Ascending aorta (tissue), 2 donors: ENCODE results near the gene TTR. TPM values are rescaled to one million over a fixed set of nuclear protein-coding genes. Genes with fewer than 3 reads are reported as not detected.

Experiments used
- DNase-seq, 2 donors: peaks; one replicate each; pipeline ENCODE4 v3.0.0-alpha.2; 2019; ENCODE audit warnings: low spot score in 2 of 2
- H3K27ac ChIP-seq, 2 donors: fragments of 200-600 bp; sonication (generic); one replicate each; pipeline ENCODE4 v1.5.1; 2016 to 2017; ENCODE audit warnings: mild to moderate bottlenecking in 1 of 2
- H3K27me3 ChIP-seq: fragments of 200-600 bp; sonication (generic); one replicate; pipeline ENCODE4 v1.5.1; 2017
- H3K36me3 ChIP-seq, 2 donors: fragments of 200-600 bp; sonication (generic); one replicate each; pipeline ENCODE4 v1.5.1; 2016
- H3K4me1 ChIP-seq, 2 donors: fragments of 200-600 bp; sonication (generic); one replicate each; pipeline ENCODE4 v1.5.1; 2016 to 2017; ENCODE audit warnings: mild to moderate bottlenecking in 1 of 2
- H3K4me3 ChIP-seq, 2 donors: fragments of 200-600 bp; sonication (generic); one replicate each; pipeline ENCODE4 v1.5.1; 2016 to 2017; ENCODE audit warnings: mild to moderate bottlenecking in 1 of 2
- H3K9me3 ChIP-seq, 2 donors: fragments of 200-600 bp; sonication (generic); one replicate each; pipeline ENCODE4 v1.5.1; 2016
- CTCF ChIP-seq, 3 experiments: fragments of 200-600 bp in 2 of 3; fragments of 450-650 bp in 1 of 3; sonication (generic) in 2 of 3; IDR thresholded peaks; one replicate each; pipeline ENCODE4 v1.5.1; 2016 to 2019; ENCODE audit warnings: antibody characterized with exemption in 3 of 3, mild to moderate bottlenecking in 1 of 3, moderate library complexity in 1 of 3
- intact Hi-C: fragments of 100-400 bp; cut with DNase I; formaldehyde crosslinking; loops from one replicate; pipeline ENCODE4 v1.15.1; 2023
- total RNA-seq: library from RNA; depleted of rRNA; stranded (reverse); fragments of >200 nt; gene quantifications from one replicate; pipeline ENCODE4 v1.1.0, GENCODE V29; 2016

Gene TTR
- total RNA-seq, 1 donor from 2014 or later: 5.2 TPM

DNA sequence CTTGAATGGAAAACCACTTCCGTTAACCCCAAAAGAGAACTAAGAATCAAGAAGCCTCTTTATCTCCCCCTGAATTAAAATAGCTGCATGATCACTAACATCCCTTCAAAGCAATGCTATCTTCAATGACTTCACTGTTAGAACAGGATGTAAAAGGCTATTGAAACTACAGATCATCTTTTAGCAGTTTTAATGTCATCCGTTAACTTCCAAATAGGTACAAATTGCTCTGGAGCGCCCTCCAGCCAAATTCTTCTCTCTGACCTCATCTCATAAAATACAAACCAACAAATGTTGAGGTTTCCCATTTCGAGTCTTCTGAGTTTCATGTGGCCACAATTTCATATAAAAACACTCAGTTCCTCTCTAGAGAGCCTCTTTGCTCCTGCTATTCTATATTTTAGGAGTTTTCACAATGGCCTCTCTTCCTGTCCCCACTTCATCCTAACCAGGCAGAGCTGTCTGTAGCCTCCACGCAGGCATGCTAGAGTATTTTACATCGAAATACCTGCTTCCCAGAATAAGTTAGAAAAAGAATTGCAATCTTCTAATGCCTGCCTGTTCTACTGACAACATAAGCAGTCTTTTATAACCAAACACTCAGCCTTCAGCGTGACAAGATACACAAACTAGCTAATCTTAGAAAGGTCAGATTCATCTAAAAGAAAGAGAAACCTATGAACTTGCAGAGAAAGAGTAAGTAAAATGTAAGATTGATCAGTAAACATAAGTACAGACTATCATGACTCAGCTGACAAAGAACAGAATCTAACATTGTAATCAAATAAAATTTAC, 54.9 kb downstream of the TTR start:
- no peaks in the 10 kb centered on the region for H3K4me1 ChIP-seq

DNA sequence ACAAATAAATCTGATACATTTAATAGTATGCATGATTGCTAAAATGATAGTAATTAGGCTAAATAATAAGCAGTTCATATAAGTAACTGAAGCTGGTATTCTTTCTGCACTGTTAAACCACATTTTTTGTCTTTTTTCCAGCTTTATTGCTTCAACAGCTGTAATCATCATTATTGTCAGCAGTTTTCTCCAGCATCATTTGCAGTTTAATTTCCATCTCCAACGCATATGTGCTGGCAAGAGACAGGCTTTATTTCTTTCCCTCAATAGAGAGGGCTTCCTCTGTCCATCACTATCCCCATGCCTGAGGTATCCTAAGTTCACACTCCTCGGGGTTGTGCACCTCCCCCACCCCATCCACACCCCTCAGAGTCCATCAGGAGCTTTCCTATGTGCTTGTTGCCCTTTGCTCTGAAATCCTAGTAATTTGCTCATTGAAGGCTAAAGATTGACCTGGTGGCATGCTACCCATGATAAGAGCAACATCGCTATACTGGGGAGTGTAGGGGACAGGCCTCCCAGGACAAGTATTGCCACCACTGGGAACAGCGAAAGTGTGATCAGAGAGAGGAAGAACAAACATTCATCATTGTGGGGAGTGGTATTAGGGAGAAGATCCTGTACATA, 55.6 kb downstream of the TTR start:
- no peak for TF ChIP-seq CTCF (IDR thresholded peaks at IDR 0.05)
- Histone ChIP-seq H3K4me1 (no peaks in the 10 kb centered on the region), H3K27me3 (no peaks in the 10 kb centered on the region), H3K27ac (no peak overlapping the region), H3K9me3 (no peaks in the 10 kb centered on the region), H3K4me3 (no peak overlapping the region), H3K36me3 (no peaks in the 10 kb centered on the region)
- DNase-seq: no peak
- intact Hi-C loops: no loop called here

More for the DNA sequence above, 54.9 kb downstream of the TTR start:
- no peak for DNase-seq
- no peaks in the 10 kb centered on the region for H3K36me3 ChIP-seq
- intact Hi-C loops: no loop called here
- H3K9me3 ChIP-seq: no peaks in the 10 kb centered on the region
- H3K27ac ChIP-seq: no peak overlapping the region
- no peak for TF ChIP-seq CTCF (IDR thresholded peaks at IDR 0.05)
- no peak overlapping the region for H3K4me3 ChIP-seq
- H3K27me3 ChIP-seq: no peaks in the 10 kb centered on the region

Other genes with a start within 250 kb of the TTR start
- gene DSG4, start 215.1 kb upstream of the TTR start, total RNA-seq: not detected
- gene DSG3, start 144.1 kb upstream of the TTR start, total RNA-seq: not detected
- gene DSG2, start 93.7 kb upstream of the TTR start, total RNA-seq: 10.5 TPM
- 0.32 TPM for gene B4GALT6, start 92.7 kb downstream of the TTR start, total RNA-seq
- gene SLC25A52, start 169.0 kb downstream of the TTR start, total RNA-seq: not detected